Lower lobe of right lung (tissue), 2 donors: ENCODE measurements around the gene PMM2. TPM values are rescaled to one million over a fixed set of nuclear protein-coding genes. Genes with fewer than 3 reads are reported as not detected.

Source experiments
- ATAC-seq, 2 donors: fragments of 200-7000 bp; cut with Tn5 transposase; one replicate each; pipeline ENCODE4 v1.9.1; 2020 to 2022; ENCODE audit warnings: mild to moderate bottlenecking in 2 of 2, moderate library complexity in 2 of 2
- DNase-seq: peaks from one replicate; pipeline ENCODE4 v3.0.0-alpha.2; 2020
- H3K27ac ChIP-seq: fragments of 200-600 bp; one replicate; pipeline ENCODE4 v1.8.0; 2022
- H3K27me3 ChIP-seq: fragments of 200-600 bp; one replicate; pipeline ENCODE4 v1.8.0; 2022; ENCODE audit warnings: low read depth
- H3K36me3 ChIP-seq: fragments of 200-600 bp; one replicate; pipeline ENCODE4 v1.8.0; 2022; ENCODE audit warnings: mild to moderate bottlenecking
- H3K4me1 ChIP-seq: fragments of 200-600 bp; one replicate; pipeline ENCODE4 v1.8.0; 2022
- H3K4me3 ChIP-seq: fragments of 200-600 bp; one replicate; pipeline ENCODE4 v1.8.0; 2022; ENCODE audit warnings: mild to moderate bottlenecking
- H3K9me3 ChIP-seq: fragments of 200-600 bp; one replicate; pipeline ENCODE4 v1.8.0; 2022
- CTCF ChIP-seq: fragments of 200-600 bp; IDR thresholded peaks from one replicate; pipeline ENCODE4 v1.8.0; 2022; ENCODE audit warnings: antibody characterized with exemption, mild to moderate bottlenecking
- intact Hi-C: fragments of 100-400 bp; cut with DNase I; formaldehyde crosslinking; loops from one replicate; pipeline ENCODE4 v1.11.0; 2022
- total RNA-seq: library from RNA; stranded (reverse); fragmentation: NEBNext Ultra II Directional; extraction: Animal tissue kit (Norgen Biotek cat#: 25700); gene quantifications from one replicate; pipeline ENCODE4 v1.2.1, GENCODE V29; 2021
- donor health status: DM: no; HTN: yes; CAD: no; lungs with severe emphysema.

The PMM2 gene
- total RNA-seq, 1 donor from 2014 or later: 39.3 TPM

GRCh38 chr16:8878523-8878911 lies 80.9 kb downstream of the PMM2 start:
- no peaks in the 10 kb centered on the region for H3K4me1 ChIP-seq
- H3K27me3 ChIP-seq: peaks cover 4% of the 10 kb centered on the region
- no peaks in the 10 kb centered on the region for H3K36me3 ChIP-seq
- no peak for TF ChIP-seq CTCF
- H3K4me3 ChIP-seq: no peak overlapping the region
- no peak overlapping the region for H3K27ac ChIP-seq
- H3K9me3 ChIP-seq: no peaks in the 10 kb centered on the region
- ATAC-seq (peak in 1 of 2 donors; percentile 5), DNase-seq (no peak)
- intact Hi-C loops: no loop called here

GRCh38 chr16:8880839-8881510 lies 83.3 kb downstream of the PMM2 start:
- TF ChIP-seq CTCF: no peak
- H3K9me3 ChIP-seq: no peaks in the 10 kb centered on the region
- no peak overlapping the region for H3K4me3 ChIP-seq
- no peak overlapping the region for H3K27ac ChIP-seq
- peaks cover 13% of the 10 kb centered on the region for H3K27me3 ChIP-seq
- ATAC-seq: no peak
- no peak for DNase-seq
- H3K36me3 ChIP-seq: no peaks in the 10 kb centered on the region
- peaks cover 7% of the 10 kb centered on the region for H3K4me1 ChIP-seq
- intact Hi-C loops: no loop called here

- H3K27me3 ChIP-seq: peaks cover 13% of the 10 kb centered on the region
- H3K36me3 ChIP-seq: no peaks in the 10 kb centered on the region
- H3K4me1 ChIP-seq: peaks cover 12% of the 10 kb centered on the region
- H3K9me3 ChIP-seq: no peaks in the 10 kb centered on the region
- H3K27ac ChIP-seq: no peak within 1 kb of the TSS
- no peak for ATAC-seq
- intact Hi-C loops: no loop called here
- no peak for DNase-seq
- H3K4me3 ChIP-seq: no peak within 1 kb of the TSS
- TF ChIP-seq CTCF: no peak
Measured at GRCh38 chr16:8882041-8882617, 84.5 kb downstream of the PMM2 start, which contains the start of gene LITAFD. TSS of gene LITAFD (plus strand) at chr16:8882351. CDS start at chr16:8884356, 2,005 bp downstream.

GRCh38 chr16:8882725-8883377 lies 85.2 kb downstream of the PMM2 start:
- Histone ChIP-seq H3K27me3 (peaks cover 13% of the 10 kb centered on the region), H3K9me3 (no peaks in the 10 kb centered on the region), H3K27ac (no peak overlapping the region), H3K36me3 (peaks cover 1% of the 10 kb centered on the region), H3K4me3 (no peak overlapping the region), H3K4me1 (peaks cover 12% of the 10 kb centered on the region)
- DNase-seq (peak; percentile 9), ATAC-seq (no peak)
- no peak for TF ChIP-seq CTCF
- intact Hi-C loops: no loop called here

GRCh38 chr16:8885674-8886592 lies 88.3 kb downstream of the PMM2 start:
- DNase-seq (peak; percentile 39), ATAC-seq (peak; percentile 3 to 18)
- Histone ChIP-seq H3K9me3 (no peaks in the 10 kb centered on the region), H3K27me3 (peaks cover 13% of the 10 kb centered on the region), H3K4me3 (no peak overlapping the region), H3K36me3 (peaks cover 19% of the 10 kb centered on the region), H3K4me1 (peaks cover 12% of the 10 kb centered on the region), H3K27ac (no peak overlapping the region)
- intact Hi-C loops: no loop called here
- TF ChIP-seq CTCF: no peak
